Cardiac fibroblast (primary cell): ENCODE measurements around the gene RFPL2.

Experiments used
- DNase-seq, 2 donors: peaks; one replicate each; pipeline versions ENCODE4 v3.0.0 to v3.0.0-alpha.2; 2010; ENCODE audit warnings: low read depth in 2 of 2
- H3K4me3 ChIP-seq, 2 donors: replicated peaks in 1 of 2; 1 replicate in 1 of 2; 2 replicates in 1 of 2; pipeline ENCODE4 v1.5.1; 2011; ENCODE audit warnings: low read depth in 2 of 2, low read length in 2 of 2, mild to moderate bottlenecking in 2 of 2, moderate library complexity in 1 of 2
- TF ChIP-seq, protein P1 (sequence below): IDR thresholded peaks from one replicate; pipeline ENCODE4 v1.5.1; 2011; ENCODE audit warnings: low read depth, mild to moderate bottlenecking, low read length, inconsistent platforms

RFPL2 gene

GRCh38 chr22:32204856-32205722 is at the start of gene RFPL2:
Gene RFPL2 (minus strand): TSS chr22:32205073. CDS start chr22:32202451, 2,622 bp downstream.
- DNase-seq: peak; percentile 8 to 29
- no peak within 1 kb of the TSS for H3K4me3 ChIP-seq
- TF ChIP-seq, protein P1, sequence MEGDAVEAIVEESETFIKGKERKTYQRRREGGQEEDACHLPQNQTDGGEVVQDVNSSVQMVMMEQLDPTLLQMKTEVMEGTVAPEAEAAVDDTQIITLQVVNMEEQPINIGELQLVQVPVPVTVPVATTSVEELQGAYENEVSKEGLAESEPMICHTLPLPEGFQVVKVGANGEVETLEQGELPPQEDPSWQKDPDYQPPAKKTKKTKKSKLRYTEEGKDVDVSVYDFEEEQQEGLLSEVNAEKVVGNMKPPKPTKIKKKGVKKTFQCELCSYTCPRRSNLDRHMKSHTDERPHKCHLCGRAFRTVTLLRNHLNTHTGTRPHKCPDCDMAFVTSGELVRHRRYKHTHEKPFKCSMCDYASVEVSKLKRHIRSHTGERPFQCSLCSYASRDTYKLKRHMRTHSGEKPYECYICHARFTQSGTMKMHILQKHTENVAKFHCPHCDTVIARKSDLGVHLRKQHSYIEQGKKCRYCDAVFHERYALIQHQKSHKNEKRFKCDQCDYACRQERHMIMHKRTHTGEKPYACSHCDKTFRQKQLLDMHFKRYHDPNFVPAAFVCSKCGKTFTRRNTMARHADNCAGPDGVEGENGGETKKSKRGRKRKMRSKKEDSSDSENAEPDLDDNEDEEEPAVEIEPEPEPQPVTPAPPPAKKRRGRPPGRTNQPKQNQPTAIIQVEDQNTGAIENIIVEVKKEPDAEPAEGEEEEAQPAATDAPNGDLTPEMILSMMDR: no peak

- H3K4me3 ChIP-seq: no peak overlapping the region
- TF ChIP-seq, protein P1: no peak
- no peak for DNase-seq
Observed at GRCh38 chr22:32249231-32249630, 44.4 kb upstream of the RFPL2 start.

GRCh38 chr22:32248276-32248675 is 43.4 kb upstream of the RFPL2 start:
- H3K4me3 ChIP-seq: no peak overlapping the region
- no peak for DNase-seq
- TF ChIP-seq, protein P1: no peak

GRCh38 chr22:32246166-32246565 is 41.3 kb upstream of the RFPL2 start:
- DNase-seq: no peak
- TF ChIP-seq, protein P1: no peak
- H3K4me3 ChIP-seq: no peak overlapping the region

DNA sequence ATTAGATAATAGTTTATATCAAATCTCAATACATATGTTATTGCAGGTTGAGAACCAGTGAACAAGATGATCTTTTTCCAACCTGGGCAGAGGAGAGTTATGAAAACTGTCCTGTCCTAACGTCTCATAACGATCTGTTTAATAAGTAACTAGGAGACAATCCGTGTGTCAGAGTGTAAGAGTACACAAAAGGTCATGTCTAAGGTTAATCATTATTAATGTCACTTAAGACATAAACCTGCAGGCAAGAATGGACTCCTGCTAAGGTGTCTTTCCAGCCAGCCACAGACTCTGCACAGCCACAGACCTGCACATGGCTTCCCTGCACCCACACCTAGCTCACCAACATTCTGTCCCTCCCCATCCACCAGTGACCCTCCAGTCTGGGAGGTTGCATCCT is 40.2 kb upstream of the RFPL2 start:
- TF ChIP-seq, protein P1: no peak
- H3K4me3 ChIP-seq: no peak overlapping the region
- no peak for DNase-seq

- TF ChIP-seq, protein P1: no peak
- H3K4me3 ChIP-seq: no peak overlapping the region
- no peak for DNase-seq
Observed at GRCh38 chr22:32244547-32244946, 39.7 kb upstream of the RFPL2 start.
